ENCODE data around the gene TMEM51.

The TMEM51 gene

DNA sequence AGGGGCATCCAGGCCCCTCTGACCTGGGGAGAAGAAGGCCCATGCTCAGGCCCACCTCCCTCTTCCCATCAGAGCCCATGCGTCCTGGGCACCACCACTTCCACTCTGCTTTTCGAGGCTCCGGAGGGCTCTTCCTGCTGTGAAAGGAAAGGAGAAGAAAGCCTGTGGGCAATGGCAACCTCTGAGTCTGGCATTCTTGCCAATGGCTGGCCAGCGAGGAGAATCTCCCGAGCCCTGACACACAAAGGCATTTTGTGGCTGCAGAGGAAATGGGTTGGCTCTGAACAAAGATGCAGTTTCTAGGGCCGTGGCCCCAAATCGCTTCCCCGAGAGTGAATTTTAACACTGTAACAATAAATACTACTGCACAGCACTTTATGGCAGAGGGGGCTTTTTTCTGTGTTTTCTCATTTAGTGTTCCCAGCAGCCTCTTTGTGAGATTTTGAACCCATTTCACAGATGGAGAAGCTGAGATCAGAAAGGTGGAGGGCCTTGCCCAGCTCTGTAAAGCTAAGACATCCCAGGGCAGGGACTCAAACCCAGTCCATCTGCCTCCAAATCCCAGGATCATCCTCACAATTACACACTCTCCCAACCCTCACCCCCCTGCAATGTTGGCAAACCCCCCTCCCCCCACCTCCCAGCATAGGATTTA lies 35.7 kb upstream of the TMEM51 start:
- ChIA-PET POLR2A (ENCODE audit: low non-redundant PET) (no interaction called here), CTCF (no interaction called here)
- TF ChIP-seq CTCF (conservative IDR thresholded peaks at IDR 0.05; ENCODE audit: low read depth): no peak
- no peak for DNase-seq (ENCODE audit: low spot score)
- H3K27ac ChIP-seq: no peak overlapping the region

DNA sequence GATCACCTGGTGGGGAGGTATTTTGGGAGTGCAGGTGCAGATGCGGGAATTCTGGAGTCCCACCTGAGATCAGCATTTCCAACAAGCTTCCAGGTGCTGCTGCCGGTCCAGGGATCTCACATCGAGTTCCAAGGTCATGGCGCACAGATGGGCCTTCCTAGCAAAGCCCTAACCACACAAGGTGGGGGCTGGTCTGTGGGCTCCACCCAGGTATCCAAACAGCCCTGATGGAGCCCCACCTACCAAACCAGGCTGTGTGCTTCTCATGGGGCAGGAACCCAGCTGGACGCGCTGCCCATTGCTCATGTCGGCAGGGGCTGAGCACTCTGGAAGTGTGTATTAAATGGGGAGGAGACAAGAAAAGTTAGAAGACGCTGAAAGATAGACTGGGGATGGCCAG lies 35.0 kb upstream of the TMEM51 start:
- ChIA-PET POLR2A (ENCODE audit: low non-redundant PET) (no interaction called here), CTCF (no interaction called here)
- no peak overlapping the region for H3K27ac ChIP-seq
- no peak for DNase-seq (ENCODE audit: low spot score)
- TF ChIP-seq CTCF (conservative IDR thresholded peaks at IDR 0.05; ENCODE audit: low read depth): no peak

DNA sequence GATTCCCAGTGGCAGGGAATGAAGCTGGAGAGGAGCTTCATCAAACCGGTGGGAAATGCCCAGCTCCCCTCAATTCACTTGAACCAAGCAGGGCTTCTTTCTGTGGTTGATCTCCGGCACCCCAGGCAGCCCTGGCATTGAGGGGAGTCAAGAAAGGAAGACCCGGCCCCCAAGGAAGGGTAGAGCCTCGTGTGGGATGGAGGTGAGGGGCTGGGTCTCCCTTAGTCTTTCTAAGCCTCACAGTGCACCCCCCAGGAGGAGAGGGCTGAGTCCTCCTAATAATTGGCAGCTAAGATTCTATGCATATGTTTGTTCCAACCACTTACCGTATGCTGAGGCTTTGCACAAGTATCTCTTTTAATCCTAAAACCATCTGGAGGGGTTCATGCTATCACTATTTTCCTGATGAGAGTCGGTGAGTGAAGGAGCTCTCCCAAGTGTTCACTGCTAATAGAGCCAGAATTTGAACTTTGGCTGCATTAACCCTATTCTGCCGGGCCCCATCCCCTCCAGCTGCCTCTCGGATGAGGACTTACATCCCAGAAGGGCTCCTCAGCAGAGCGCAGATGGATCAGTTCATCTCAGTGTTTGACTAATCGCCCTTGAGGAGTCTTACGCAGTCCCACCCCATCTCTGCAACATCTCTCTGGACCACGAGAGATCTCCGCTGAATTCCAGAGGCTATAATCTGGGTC lies 33.1 kb upstream of the TMEM51 start:
- no peak for DNase-seq (ENCODE audit: low spot score)
- TF ChIP-seq CTCF (conservative IDR thresholded peaks at IDR 0.05; ENCODE audit: low read depth): no peak
- POLR2A ChIA-PET (ENCODE audit: low non-redundant PET): no interaction called here
- CTCF ChIA-PET: interaction anchor here (0.7 kb wide), 1 partner anchor 152 kb away, joined by 3 read pairs; no protein-coding TSS in a partner anchor
- no peak overlapping the region for H3K27ac ChIP-seq

DNA sequence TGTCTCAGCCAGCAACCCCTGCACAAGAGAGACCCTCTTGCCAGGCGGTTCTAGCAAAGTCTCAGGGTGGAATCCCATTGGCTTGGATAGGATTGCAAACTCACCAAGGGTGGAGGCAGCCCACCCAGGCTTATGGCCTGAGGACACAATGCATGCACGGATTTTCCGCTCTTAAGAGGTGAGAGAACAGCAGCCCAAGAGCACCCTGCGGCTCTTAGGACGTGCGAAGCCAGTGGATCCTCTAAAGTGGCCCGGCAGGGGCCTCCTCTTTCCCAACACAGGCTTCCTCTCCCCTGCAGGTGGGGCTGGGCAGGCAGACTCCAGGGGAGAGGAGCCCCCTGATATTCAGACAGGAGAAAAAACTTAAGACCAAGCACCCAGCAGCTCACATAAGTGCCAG lies 31.2 kb upstream of the TMEM51 start:
- ChIA-PET CTCF (no interaction called here), POLR2A (ENCODE audit: low non-redundant PET) (no interaction called here)
- no peak overlapping the region for H3K27ac ChIP-seq
- DNase-seq (ENCODE audit: low spot score): no peak
- no peak for TF ChIP-seq CTCF (conservative IDR thresholded peaks at IDR 0.05; ENCODE audit: low read depth)

GRCh38 chr1:15123270-15123669 lies 30.3 kb upstream of the TMEM51 start:
- H3K27ac ChIP-seq: no peak overlapping the region
- DNase-seq (ENCODE audit: low spot score): no peak
- TF ChIP-seq CTCF (conservative IDR thresholded peaks at IDR 0.05; ENCODE audit: low read depth): no peak
- POLR2A ChIA-PET (ENCODE audit: low non-redundant PET): no interaction called here
- CTCF ChIA-PET: no interaction called here

- no peak for TF ChIP-seq CTCF (conservative IDR thresholded peaks at IDR 0.05; ENCODE audit: low read depth)
- DNase-seq (ENCODE audit: low spot score): no peak
- POLR2A ChIA-PET (ENCODE audit: low non-redundant PET): no interaction called here
- H3K27ac ChIP-seq: no peak overlapping the region
- CTCF ChIA-PET: interaction anchor here (0.7 kb wide), 1 partner anchor 119 kb away, joined by 4 read pairs; no protein-coding TSS in a partner anchor
These were observed 29.6 kb upstream of the TMEM51 start for GRCh38 chr1:15123925-15124324.

Measured in RWPE1 (cell line).